ENCODE measurements around the gene MKLN1. TPM values are rescaled to one million over a fixed set of nuclear protein-coding genes. Genes with fewer than 3 reads are reported as not detected.

MKLN1 gene
- total RNA-seq, 2 experiments from 2014 or later: 12.1 to 56.6 TPM

DNA sequence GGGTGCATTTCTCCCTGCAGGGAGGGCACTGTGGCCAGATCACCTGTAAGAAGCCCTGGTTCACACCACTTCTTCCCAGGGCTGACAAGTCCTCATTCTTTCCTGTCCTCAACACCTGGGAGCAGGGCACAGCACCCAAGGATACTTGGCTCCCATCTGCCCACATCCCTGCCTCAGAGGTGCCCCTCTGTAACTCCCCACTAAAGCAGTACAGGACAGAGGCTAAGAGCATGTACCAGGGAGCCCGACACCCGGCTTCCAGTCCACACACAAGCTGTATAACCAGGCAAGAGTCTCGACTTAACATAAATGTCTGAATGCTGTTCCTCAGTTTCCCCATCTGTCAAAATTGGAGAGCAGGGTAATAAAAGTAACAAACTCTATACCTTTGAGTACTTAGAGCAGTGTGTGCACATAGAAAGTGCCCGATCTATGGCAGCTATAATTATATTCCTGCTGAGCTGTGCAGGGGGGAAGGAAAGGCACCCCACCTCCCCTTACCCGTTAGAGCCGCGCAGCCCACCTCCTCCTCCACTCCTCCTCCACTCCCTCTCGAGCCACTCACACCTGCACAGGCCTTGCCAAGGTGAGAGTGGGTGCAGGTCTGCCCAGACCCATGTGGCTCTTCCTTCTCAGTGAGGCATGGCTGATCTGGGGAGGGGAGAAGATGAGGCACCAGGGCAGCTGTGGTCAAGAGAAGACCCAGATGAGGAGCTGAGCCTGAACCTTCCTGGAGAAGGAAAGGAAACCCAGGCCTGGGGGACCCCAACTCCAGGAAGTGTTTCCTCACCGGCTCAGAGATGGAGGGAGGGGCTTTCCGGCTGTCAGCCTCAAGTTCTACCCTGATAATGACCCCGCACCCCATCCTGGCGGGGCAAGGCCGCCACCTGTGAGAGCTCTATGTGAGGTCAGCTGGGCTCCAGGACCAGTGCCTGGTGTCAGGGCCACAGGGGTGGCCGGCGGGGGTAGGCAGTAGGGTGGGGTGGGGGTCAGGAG is 206.2 kb downstream of the MKLN1 start:
- H2AFZ ChIP-seq (ENCODE audit: low read length): no peak overlapping the region
- BruUV-seq (replicated peaks): no TSS peak
- intact Hi-C loops (cut with micrococcal nuclease; ENCODE audit: unreplicated experiment): no loop called here
- ChIA-PET POLR2A (interaction anchor here (0.6 kb wide), 1 partner anchor 406 kb away, joined by 3 read pairs; no protein-coding TSS in a partner anchor), CTCF (ENCODE audit: unreplicated experiment) (interaction anchor here (0.6 kb wide), 2 partner anchors 31 to 519 kb away, joined by 3 to 4 read pairs; no protein-coding TSS in a partner anchor)
- no peaks in the 10 kb centered on the region for H3K36me3 ChIP-seq (ENCODE audit: insufficient read depth, low read length)
- no peaks in the 10 kb centered on the region for H4K20me1 ChIP-seq (ENCODE audit: insufficient read depth, low read length)
- no peaks in the 10 kb centered on the region for H3K9me3 ChIP-seq (ENCODE audit: low read length)
- no peaks in the 10 kb centered on the region for H3K4me1 ChIP-seq (ENCODE audit: insufficient read depth, low read length, poor library complexity, severe bottlenecking)
- H3K9me2 ChIP-seq (ENCODE audit: insufficient read depth, low read length): no peaks in the 10 kb centered on the region
- H3K79me2 ChIP-seq (ENCODE audit: insufficient read depth, low read depth, low read length): no peaks in the 10 kb centered on the region
- TF ChIP-seq, protein P1, sequence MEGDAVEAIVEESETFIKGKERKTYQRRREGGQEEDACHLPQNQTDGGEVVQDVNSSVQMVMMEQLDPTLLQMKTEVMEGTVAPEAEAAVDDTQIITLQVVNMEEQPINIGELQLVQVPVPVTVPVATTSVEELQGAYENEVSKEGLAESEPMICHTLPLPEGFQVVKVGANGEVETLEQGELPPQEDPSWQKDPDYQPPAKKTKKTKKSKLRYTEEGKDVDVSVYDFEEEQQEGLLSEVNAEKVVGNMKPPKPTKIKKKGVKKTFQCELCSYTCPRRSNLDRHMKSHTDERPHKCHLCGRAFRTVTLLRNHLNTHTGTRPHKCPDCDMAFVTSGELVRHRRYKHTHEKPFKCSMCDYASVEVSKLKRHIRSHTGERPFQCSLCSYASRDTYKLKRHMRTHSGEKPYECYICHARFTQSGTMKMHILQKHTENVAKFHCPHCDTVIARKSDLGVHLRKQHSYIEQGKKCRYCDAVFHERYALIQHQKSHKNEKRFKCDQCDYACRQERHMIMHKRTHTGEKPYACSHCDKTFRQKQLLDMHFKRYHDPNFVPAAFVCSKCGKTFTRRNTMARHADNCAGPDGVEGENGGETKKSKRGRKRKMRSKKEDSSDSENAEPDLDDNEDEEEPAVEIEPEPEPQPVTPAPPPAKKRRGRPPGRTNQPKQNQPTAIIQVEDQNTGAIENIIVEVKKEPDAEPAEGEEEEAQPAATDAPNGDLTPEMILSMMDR (conservative IDR thresholded peaks at IDR 0.05; ENCODE audit: low read length): no peak
- no peak for TF ChIP-seq EZH2phosphoT487 (IDR thresholded peaks at IDR 0.05; ENCODE audit: borderline replicate concordance, low read depth, low read length)
- no peak overlapping the region for H3K27ac ChIP-seq (ENCODE audit: low read depth, low read length, poor library complexity, severe bottlenecking)
- H3K4me2 ChIP-seq (ENCODE audit: low read length): no peak overlapping the region
- no peak overlapping the region for H3K4me3 ChIP-seq (ENCODE audit: low read depth, low read length, poor library complexity, severe bottlenecking)
- DNase-seq (ENCODE audit: low spot score): no peak

DNA sequence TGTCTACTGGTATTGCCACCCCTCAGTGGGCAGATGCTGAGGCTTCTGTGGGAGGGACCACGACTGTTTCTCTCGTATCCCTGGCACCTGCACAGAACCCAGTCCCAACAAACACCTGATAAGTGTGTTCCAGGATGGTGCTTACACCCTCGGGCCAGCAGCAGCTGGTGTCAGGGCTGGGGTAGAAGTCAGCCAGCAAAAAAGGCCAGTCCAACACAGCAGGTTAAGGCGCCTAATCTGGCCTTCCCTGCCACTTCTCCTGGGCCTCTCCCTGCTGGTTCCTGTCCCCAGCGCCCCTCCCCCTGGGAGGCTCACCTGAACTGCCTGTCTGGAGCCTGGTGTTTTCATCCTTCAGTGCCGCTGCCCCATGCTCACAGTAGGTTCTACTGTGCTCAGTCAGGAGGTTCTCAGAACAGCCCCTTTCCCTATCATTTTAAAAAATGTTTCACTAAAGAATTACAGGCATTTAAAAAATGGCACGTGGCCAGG is 208.7 kb downstream of the MKLN1 start:
- H3K4me3 ChIP-seq (ENCODE audit: low read depth, low read length, poor library complexity, severe bottlenecking): no peak overlapping the region
- no peaks in the 10 kb centered on the region for H3K79me2 ChIP-seq (ENCODE audit: insufficient read depth, low read depth, low read length)
- BruUV-seq (replicated peaks): no TSS peak
- TF ChIP-seq EZH2phosphoT487 (IDR thresholded peaks at IDR 0.05; ENCODE audit: borderline replicate concordance, low read depth, low read length): no peak
- intact Hi-C loops (cut with micrococcal nuclease; ENCODE audit: unreplicated experiment): no loop called here
- no peaks in the 10 kb centered on the region for H3K9me2 ChIP-seq (ENCODE audit: insufficient read depth, low read length)
- CTCF ChIA-PET (ENCODE audit: unreplicated experiment): no interaction called here
- H3K27ac ChIP-seq (ENCODE audit: low read depth, low read length, poor library complexity, severe bottlenecking): no peak overlapping the region
- H3K9me3 ChIP-seq (ENCODE audit: low read length): no peaks in the 10 kb centered on the region
- no peaks in the 10 kb centered on the region for H3K4me1 ChIP-seq (ENCODE audit: insufficient read depth, low read length, poor library complexity, severe bottlenecking)
- H3K4me2 ChIP-seq (ENCODE audit: low read length): no peak overlapping the region
- H2AFZ ChIP-seq (ENCODE audit: low read length): no peak overlapping the region
- no peaks in the 10 kb centered on the region for H4K20me1 ChIP-seq (ENCODE audit: insufficient read depth, low read length)
- H3K36me3 ChIP-seq (ENCODE audit: insufficient read depth, low read length): no peaks in the 10 kb centered on the region
- DNase-seq (ENCODE audit: low spot score): no peak
- POLR2A ChIA-PET: no interaction called here

DNA sequence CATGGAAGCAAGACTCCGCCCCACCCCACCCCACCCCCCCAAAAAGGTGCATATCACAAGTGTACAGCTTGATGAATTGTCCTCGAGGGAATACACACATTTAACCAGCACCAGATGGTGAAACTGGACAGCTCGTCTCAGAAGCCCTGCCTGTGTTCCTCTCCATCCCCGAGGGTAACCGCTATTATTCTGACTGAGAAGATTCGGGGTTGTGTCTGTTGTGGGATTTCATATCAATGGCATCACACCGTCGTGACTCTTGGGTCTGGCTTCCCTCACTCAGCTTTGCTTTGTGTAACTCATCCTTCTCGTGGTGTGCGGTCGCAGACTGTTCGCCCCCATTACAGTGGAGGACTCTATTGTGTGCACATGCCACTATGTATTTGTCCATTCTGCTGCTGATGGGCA is 209.9 kb downstream of the MKLN1 start:
- TF ChIP-seq, protein P1 (conservative IDR thresholded peaks at IDR 0.05; ENCODE audit: low read length): no peak
- no peak for TF ChIP-seq EZH2phosphoT487 (IDR thresholded peaks at IDR 0.05; ENCODE audit: borderline replicate concordance, low read depth, low read length)
- no peak for DNase-seq (ENCODE audit: low spot score)
- H3K9me2 ChIP-seq (ENCODE audit: insufficient read depth, low read length): no peaks in the 10 kb centered on the region
- H3K36me3 ChIP-seq (ENCODE audit: insufficient read depth, low read length): no peaks in the 10 kb centered on the region
- CTCF ChIA-PET (ENCODE audit: unreplicated experiment): no interaction called here
- H2AFZ ChIP-seq (ENCODE audit: low read length): no peak overlapping the region
- H3K9me3 ChIP-seq (ENCODE audit: low read length): no peaks in the 10 kb centered on the region
- no peak overlapping the region for H3K27ac ChIP-seq (ENCODE audit: low read depth, low read length, poor library complexity, severe bottlenecking)
- no peaks in the 10 kb centered on the region for H4K20me1 ChIP-seq (ENCODE audit: insufficient read depth, low read length)
- no peaks in the 10 kb centered on the region for H3K4me1 ChIP-seq (ENCODE audit: insufficient read depth, low read length, poor library complexity, severe bottlenecking)
- no peak overlapping the region for H3K4me3 ChIP-seq (ENCODE audit: low read depth, low read length, poor library complexity, severe bottlenecking)
- no TSS peak for BruUV-seq (replicated peaks)
- H3K79me2 ChIP-seq (ENCODE audit: insufficient read depth, low read depth, low read length): no peaks in the 10 kb centered on the region
- H3K4me2 ChIP-seq (ENCODE audit: low read length): no peak overlapping the region
- intact Hi-C loops (cut with micrococcal nuclease; ENCODE audit: unreplicated experiment): no loop called here
- POLR2A ChIA-PET: no interaction called here
